CD4-positive, CD25-positive, alpha-beta regulatory T cell (primary cell): ENCODE results near the gene PTBP3. TPM values are rescaled to one million over a fixed set of nuclear protein-coding genes. Genes with fewer than 3 reads are reported as not detected.

Experiments
- ATAC-seq, 2 donors: fragments of 150-1000 bp; cut with Tn5 transposase; one replicate each; pipeline ENCODE4 v1.10.0; 2021; ENCODE audit warnings: low read depth in 2 of 2, moderate number of reproducible peaks in 2 of 2, moderate library complexity in 1 of 2
- DNase-seq, 3 donors: peaks; one replicate each; pipeline versions ENCODE4 v3.0.0 to v3.0.0-alpha.2; 2012 to 2022; ENCODE audit warnings: mixed read lengths in 1 of 3
- H3K27ac ChIP-seq: one replicate; pipeline ENCODE4 v1.7.0; 2013; ENCODE audit warnings: mild to moderate bottlenecking, low read length; ENCODE audit not compliant: insufficient read depth, poor library complexity, severe bottlenecking
- H3K27me3 ChIP-seq: one replicate; pipeline ENCODE4 v1.7.0; 2013; ENCODE audit warnings: low read length; ENCODE audit not compliant: control insufficient read depth, insufficient read depth
- H3K36me3 ChIP-seq: one replicate; pipeline ENCODE4 v1.7.0; 2013; ENCODE audit warnings: mild to moderate bottlenecking, low read length, moderate library complexity; ENCODE audit not compliant: control insufficient read depth, insufficient read depth
- H3K4me1 ChIP-seq: 2 replicates; pipeline ENCODE4 v1.7.0; 2013; ENCODE audit warnings: mild to moderate bottlenecking, low read length; ENCODE audit not compliant: insufficient read depth, control insufficient read depth, poor library complexity, severe bottlenecking
- H3K4me3 ChIP-seq: one replicate; pipeline ENCODE4 v1.7.0; 2013; ENCODE audit warnings: low read depth, mild to moderate bottlenecking, low read length, moderate library complexity
- H3K9me3 ChIP-seq, 2 experiments: 1 replicate in 1 of 2; 2 replicates in 1 of 2; pipeline ENCODE4 v1.7.0; 2013; ENCODE audit warnings: low read length in 2 of 2, mild to moderate bottlenecking in 1 of 2, moderate library complexity in 1 of 2; ENCODE audit not compliant: control insufficient read depth in 2 of 2
- H3K27ac Mint-ChIP-seq, 3 donors: one replicate each; pipeline ENCODE4 v1.8.0; 2020 to 2022; ENCODE audit warnings: mild to moderate bottlenecking in 3 of 3, mixed read lengths in 3 of 3, moderate library complexity in 2 of 3
- H3K27me3 Mint-ChIP-seq: one replicate; pipeline ENCODE4 v1.8.0; 2022; ENCODE audit warnings: mild to moderate bottlenecking, mixed read lengths
- H3K36me3 Mint-ChIP-seq: one replicate; pipeline ENCODE4 v1.8.0; 2020; ENCODE audit warnings: mixed read lengths
- H3K4me1 Mint-ChIP-seq, 4 donors: one replicate each; pipeline ENCODE4 v1.8.0; 2020 to 2022; ENCODE audit warnings: mixed read lengths in 4 of 4, mild to moderate bottlenecking in 1 of 4
- H3K4me3 Mint-ChIP-seq, 4 donors: one replicate each; pipeline ENCODE4 v1.8.0; 2020 to 2022; ENCODE audit warnings: mild to moderate bottlenecking in 4 of 4, mixed read lengths in 4 of 4, moderate library complexity in 3 of 4
- H3K9me3 Mint-ChIP-seq, 7 donors: one replicate each; pipeline ENCODE4 v1.8.0; 2020 to 2022; ENCODE audit warnings: mixed read lengths in 7 of 7, mild to moderate bottlenecking in 3 of 7, moderate library complexity in 2 of 7
- polyA plus RNA-seq, 4 donors: library from polyadenylated mRNA; unstranded; fragments of 300-500 nt; fragmentation: Illumina TruSeq; gene quantifications; one replicate each; pipeline ENCODE4 v1.2.3, GENCODE V29; 2021
- total RNA-seq: library from RNA; stranded (reverse); gene quantifications from one replicate; pipeline ENCODE4 v1.2.3, GENCODE V29; 2022

PTBP3 gene
- total and polyA plus RNA-seq, 5 donors from 2014 or later = 49.5 to 144 (median 53.3) TPM

DNA sequence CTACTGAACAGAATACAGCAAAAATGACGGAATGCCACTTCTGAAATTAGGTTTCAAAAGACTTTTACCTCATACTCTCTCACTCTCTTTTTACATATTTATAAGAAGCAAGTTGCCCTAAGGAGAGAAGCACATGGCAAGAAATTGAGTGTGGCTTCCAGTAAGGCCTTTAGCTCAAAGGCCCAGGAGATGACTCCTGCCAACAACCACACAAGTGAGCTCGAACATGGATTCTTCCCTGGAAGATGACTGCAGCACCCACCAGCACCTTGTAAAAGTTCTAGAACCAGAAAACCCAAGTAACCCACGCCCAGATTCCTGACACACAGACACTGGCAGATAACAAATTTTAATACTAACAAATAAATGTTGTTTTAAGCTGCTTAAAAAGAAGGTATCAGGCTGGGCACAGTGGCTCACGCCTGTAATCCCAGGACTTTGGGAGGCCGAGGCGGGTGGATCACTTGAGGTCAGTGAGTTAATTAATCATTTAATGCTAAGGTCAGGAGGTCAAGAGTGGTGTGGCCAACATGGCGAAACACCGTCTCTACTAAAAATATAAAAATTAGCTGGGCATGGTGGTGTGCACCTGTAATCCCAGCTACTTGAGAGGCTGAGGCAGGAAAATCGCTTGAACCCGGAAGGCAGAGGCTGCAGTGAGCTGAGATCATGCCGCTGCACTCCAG is 17.0 kb downstream of the PTBP3 start:
- no peak for ATAC-seq
- no peaks in the 10 kb centered on the region for H3K27me3 ChIP-seq
- H3K36me3 ChIP-seq = peaks cover 6% of the 10 kb centered on the region
- no peaks in the 10 kb centered on the region for H3K27me3 Mint-ChIP-seq
- peaks cover 41% of the 10 kb centered on the region for H3K4me1 ChIP-seq
- no peak for DNase-seq
- no peak overlapping the region for H3K27ac ChIP-seq
- H3K9me3 ChIP-seq = no peaks in the 10 kb centered on the region
- H3K27ac Mint-ChIP-seq = peak overlapping the region; percentile 81 to 93 (median 87)
- peaks cover 47 to 93% (median 68%) of the 10 kb centered on the region in 4 donors for H3K4me1 Mint-ChIP-seq
- peaks cover 20% of the 10 kb centered on the region for H3K36me3 Mint-ChIP-seq
- H3K4me3 Mint-ChIP-seq = peak overlapping the region; percentile 55 to 88 (median 80)
- H3K9me3 Mint-ChIP-seq = no peaks in the 10 kb centered on the region
- H3K4me3 ChIP-seq = peak overlapping the region; percentile 47

- Mint-ChIP-seq H3K27me3 (no peaks in the 10 kb centered on the region), H3K4me3 (peak overlapping the region; percentile 55 to 88 (median 80)), H3K27ac (peak overlapping the region; percentile 81 to 93 (median 87)), H3K36me3 (peaks cover 20% of the 10 kb centered on the region), H3K4me1 (peaks cover 48 to 93% (median 69%) of the 10 kb centered on the region in 4 donors), H3K9me3 (no peaks in the 10 kb centered on the region)
- Histone ChIP-seq H3K4me3 (peak overlapping the region; percentile 47), H3K27me3 (no peaks in the 10 kb centered on the region), H3K9me3 (no peaks in the 10 kb centered on the region), H3K27ac (no peak overlapping the region), H3K36me3 (peaks cover 6% of the 10 kb centered on the region), H3K4me1 (peaks cover 42% of the 10 kb centered on the region)
- ATAC-seq = no peak
- DNase-seq = no peak
Observed at GRCh38 chr9:112315331-112316257, 17.8 kb downstream of the PTBP3 start.

- Mint-ChIP-seq H3K9me3 (no peaks in the 10 kb centered on the region), H3K27me3 (no peaks in the 10 kb centered on the region), H3K36me3 (peaks cover 10% of the 10 kb centered on the region), H3K4me3 (no peak overlapping the region), H3K27ac (no peak overlapping the region), H3K4me1 (peaks cover 48 to 85% (median 61%) of the 10 kb centered on the region in 4 donors)
- Histone ChIP-seq H3K9me3 (no peaks in the 10 kb centered on the region), H3K27ac (no peak overlapping the region), H3K27me3 (no peaks in the 10 kb centered on the region), H3K36me3 (no peaks in the 10 kb centered on the region), H3K4me1 (peaks cover 33% of the 10 kb centered on the region), H3K4me3 (no peak overlapping the region)
- no peak for ATAC-seq
- no peak for DNase-seq
Observed at GRCh38 chr9:112312139-112312538, 21.3 kb downstream of the PTBP3 start.

GRCh38 chr9:112311497-112311896 is 21.9 kb downstream of the PTBP3 start:
- H3K36me3 Mint-ChIP-seq = peaks cover 10% of the 10 kb centered on the region

GRCh38 chr9:112310826-112311225 is 22.6 kb downstream of the PTBP3 start:
- Histone ChIP-seq H3K4me1 (peaks cover 19% of the 10 kb centered on the region), H3K27me3 (no peaks in the 10 kb centered on the region), H3K9me3 (no peaks in the 10 kb centered on the region), H3K36me3 (no peaks in the 10 kb centered on the region), H3K27ac (no peak overlapping the region), H3K4me3 (no peak overlapping the region)
- Mint-ChIP-seq H3K36me3 (peaks cover 10% of the 10 kb centered on the region), H3K27me3 (no peaks in the 10 kb centered on the region), H3K27ac (peak overlapping the region in 1 of 3 donors; percentile 60), H3K9me3 (no peaks in the 10 kb centered on the region), H3K4me1 (peaks cover 39 to 79% (median 50%) of the 10 kb centered on the region in 4 donors), H3K4me3 (peak overlapping the region in 1 of 4 donors; percentile 0)
- ATAC-seq = no peak
- no peak for DNase-seq

More at GRCh38 chr9:112311497-112311896, 21.9 kb downstream of the PTBP3 start:
- Mint-ChIP-seq H3K27me3 (no peaks in the 10 kb centered on the region), H3K4me3 (no peak overlapping the region), H3K4me1 (peaks cover 46 to 84% (median 57%) of the 10 kb centered on the region in 4 donors), H3K27ac (peak overlapping the region in 1 of 3 donors; percentile 51), H3K9me3 (no peaks in the 10 kb centered on the region)
- Histone ChIP-seq H3K36me3 (no peaks in the 10 kb centered on the region), H3K27me3 (no peaks in the 10 kb centered on the region), H3K4me1 (peaks cover 26% of the 10 kb centered on the region), H3K9me3 (no peaks in the 10 kb centered on the region), H3K4me3 (no peak overlapping the region), H3K27ac (no peak overlapping the region)
- DNase-seq (no peak), ATAC-seq (no peak)

- no peaks in the 10 kb centered on the region for H3K36me3 ChIP-seq
- H3K4me1 ChIP-seq = peaks cover 19% of the 10 kb centered on the region
- no peaks in the 10 kb centered on the region for H3K9me3 Mint-ChIP-seq
- DNase-seq (no peak), ATAC-seq (no peak)
- H3K9me3 ChIP-seq = no peaks in the 10 kb centered on the region
- peaks cover 6% of the 10 kb centered on the region for H3K36me3 Mint-ChIP-seq
- no peaks in the 10 kb centered on the region for H3K27me3 Mint-ChIP-seq
- no peak overlapping the region for H3K4me3 ChIP-seq
- peak overlapping the region in 1 of 3 donors; percentile 56 for H3K27ac Mint-ChIP-seq
- peaks cover 30 to 78% (median 47%) of the 10 kb centered on the region in 4 donors for H3K4me1 Mint-ChIP-seq
- no peak overlapping the region for H3K4me3 Mint-ChIP-seq
- H3K27ac ChIP-seq = no peak overlapping the region
- H3K27me3 ChIP-seq = no peaks in the 10 kb centered on the region
Observed at GRCh38 chr9:112308588-112308987, 24.8 kb downstream of the PTBP3 start.

DNA sequence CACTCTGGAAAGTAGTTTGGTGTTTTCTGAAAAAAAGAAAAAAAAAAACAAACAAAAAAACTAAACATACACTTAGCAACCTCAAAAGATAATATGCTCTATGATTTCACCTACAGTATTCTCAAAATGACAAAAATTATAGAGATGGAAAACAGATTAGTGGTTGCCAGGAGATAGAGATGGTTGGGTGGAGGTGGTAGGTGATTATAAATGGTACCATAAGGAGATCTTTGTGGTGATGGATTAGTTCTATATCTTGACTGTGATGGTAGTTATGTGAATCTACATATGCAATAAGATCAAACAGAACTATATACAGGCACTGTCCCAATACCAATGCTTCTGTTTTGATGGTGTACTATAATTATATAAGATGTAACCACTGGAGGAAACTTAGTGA is 32.0 kb downstream of the PTBP3 start:
- peak overlapping the region; percentile 24 to 85 (median 82) for H3K27ac Mint-ChIP-seq
- peak overlapping the region in 3 of 4 donors; percentile 2 to 7 (median 5) for H3K4me3 Mint-ChIP-seq
- Histone ChIP-seq H3K4me1 (peaks cover 11% of the 10 kb centered on the region), H3K9me3 (no peaks in the 10 kb centered on the region), H3K27me3 (no peaks in the 10 kb centered on the region), H3K36me3 (peaks cover under 1% of the 10 kb centered on the region), H3K4me3 (peak overlapping the region; percentile 14), H3K27ac (no peak overlapping the region)
- H3K4me1 Mint-ChIP-seq = peaks cover 40 to 82% (median 67%) of the 10 kb centered on the region in 4 donors
- H3K9me3 Mint-ChIP-seq = peaks cover 0 to 2% (median 0%) of the 10 kb centered on the region in 7 donors
- ATAC-seq (no peak), DNase-seq (no peak)
- H3K27me3 Mint-ChIP-seq = no peaks in the 10 kb centered on the region
- H3K36me3 Mint-ChIP-seq = peaks cover 7% of the 10 kb centered on the region
